ENCODE measurements around the gene EXO1.

Gene EXO1

GRCh38 chr1:241899210-241899609 is 51.2 kb downstream of the EXO1 start:
- TF ChIP-seq GATA3 (IDR thresholded peaks at IDR 0.05; ENCODE audit: low read depth, low read length) (no peak), GATA2 (IDR thresholded peaks at IDR 0.05; ENCODE audit: low read depth, low read length) (no peak)

DNA sequence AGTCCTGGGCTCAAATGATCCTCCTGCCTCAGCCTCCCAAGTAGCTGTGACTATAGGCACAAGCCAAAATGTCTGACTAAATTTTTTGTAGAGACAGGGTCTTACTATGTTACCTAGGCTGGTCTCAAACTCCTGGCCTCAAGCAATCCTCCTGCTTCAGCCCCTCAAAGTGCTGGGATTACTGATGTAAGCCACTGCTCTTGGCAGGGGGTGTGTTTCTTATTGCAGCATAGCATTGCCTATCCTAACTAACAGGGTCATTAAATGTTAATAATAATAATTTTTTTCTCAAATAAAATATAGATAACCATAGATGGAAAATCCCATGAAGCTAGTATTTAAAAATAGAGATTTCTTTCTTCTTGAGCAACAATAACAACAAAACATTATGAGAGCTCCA is 52.4 kb downstream of the EXO1 start:
- TF ChIP-seq GATA3 (IDR thresholded peaks at IDR 0.05; ENCODE audit: low read depth, low read length) (no peak), GATA2 (IDR thresholded peaks at IDR 0.05; ENCODE audit: low read depth, low read length) (no peak)

DNA sequence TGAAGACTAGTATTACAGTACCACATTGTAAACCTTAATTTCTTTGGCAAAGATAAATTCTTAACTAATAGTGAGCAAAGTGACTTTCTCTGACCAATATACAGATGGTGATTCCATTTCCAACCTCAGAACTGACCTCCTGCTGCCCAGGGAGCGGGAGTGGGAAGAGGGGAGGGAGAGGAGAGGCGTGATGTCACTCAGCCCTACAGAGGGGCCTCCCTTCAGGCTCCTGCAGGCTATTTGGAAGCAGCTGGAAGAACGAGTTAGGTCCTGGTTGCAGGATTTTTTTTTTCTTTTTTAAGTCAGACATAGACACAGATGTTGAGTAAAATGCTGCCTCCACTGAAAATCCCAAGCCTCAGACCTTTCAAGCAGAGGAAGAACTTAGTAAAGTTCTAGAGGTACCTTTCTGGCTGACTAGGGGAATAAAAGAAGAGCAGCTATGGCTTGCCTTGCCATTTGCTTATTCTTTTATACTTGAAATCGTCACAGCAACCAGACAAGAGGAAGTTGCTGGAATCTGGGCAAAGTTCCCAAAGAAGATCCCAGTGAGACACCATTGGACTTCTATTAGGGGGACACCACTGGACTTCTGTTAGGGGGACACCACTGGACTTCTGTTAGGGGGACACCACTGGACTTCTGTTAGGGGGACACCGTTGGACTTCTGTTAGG is 54.5 kb downstream of the EXO1 start:
- TF ChIP-seq GATA2 (IDR thresholded peaks at IDR 0.05; ENCODE audit: low read depth, low read length): no peak
- TF ChIP-seq GATA3 (IDR thresholded peaks at IDR 0.05; ENCODE audit: low read depth, low read length): no peak

DNA sequence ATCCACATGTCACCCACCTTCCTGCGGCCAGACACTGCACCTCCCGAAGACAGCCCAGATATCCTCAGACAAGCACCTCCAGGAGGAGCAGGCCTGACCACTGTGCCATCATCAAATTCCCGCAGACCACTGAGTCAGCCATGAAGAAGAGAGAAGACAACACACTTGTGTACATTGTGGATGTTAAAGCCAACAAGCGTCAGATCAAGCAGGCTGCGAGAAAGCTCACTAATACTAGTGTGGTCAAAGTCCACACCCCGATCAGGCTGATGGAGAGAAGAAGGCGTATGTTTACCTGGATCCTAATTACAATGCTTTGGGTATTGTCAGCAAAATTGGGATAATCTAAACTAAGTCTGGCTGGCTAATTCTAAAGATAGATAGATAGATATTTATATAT is 68.2 kb downstream of the EXO1 start:
- TF ChIP-seq GATA2 (IDR thresholded peaks at IDR 0.05; ENCODE audit: low read depth, low read length) (no peak), GATA3 (IDR thresholded peaks at IDR 0.05; ENCODE audit: low read depth, low read length) (no peak)

- TF ChIP-seq GATA3 (IDR thresholded peaks at IDR 0.05; ENCODE audit: low read depth, low read length) (no peak), GATA2 (IDR thresholded peaks at IDR 0.05; ENCODE audit: low read depth, low read length) (no peak)
Measured at GRCh38 chr1:241917487-241917886, 69.5 kb downstream of the EXO1 start.

GRCh38 chr1:241918879-241919278 is 70.9 kb downstream of the EXO1 start:
- TF ChIP-seq GATA2 (IDR thresholded peaks at IDR 0.05; ENCODE audit: low read depth, low read length) (no peak), GATA3 (IDR thresholded peaks at IDR 0.05; ENCODE audit: low read depth, low read length) (no peak)

- TF ChIP-seq GATA3 (IDR thresholded peaks at IDR 0.05; ENCODE audit: low read depth, low read length) (no peak), GATA2 (IDR thresholded peaks at IDR 0.05; ENCODE audit: low read depth, low read length) (no peak)
Measured at GRCh38 chr1:241924080-241924808, 76.2 kb downstream of the EXO1 start.

DNA sequence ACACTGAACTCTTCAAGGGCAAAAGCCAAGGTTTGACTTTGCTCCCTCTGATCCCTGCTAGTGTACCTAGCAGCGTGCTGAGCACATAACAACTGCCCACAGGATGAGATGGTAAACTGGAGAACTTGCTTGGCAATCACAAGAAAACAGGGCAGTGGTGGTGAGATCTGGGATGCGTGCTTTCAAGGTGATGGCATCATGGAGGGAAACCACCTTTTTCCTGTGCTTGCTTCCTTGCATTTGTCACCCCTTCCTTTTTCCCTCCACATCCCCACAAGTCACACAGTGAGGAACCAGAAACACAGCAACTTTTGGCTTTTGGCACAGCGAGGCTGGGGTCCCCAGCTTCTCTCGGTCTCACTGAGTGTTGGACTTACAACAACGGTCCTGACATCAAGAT is 78.1 kb downstream of the EXO1 start:
- no peak for TF ChIP-seq GATA3 (IDR thresholded peaks at IDR 0.05; ENCODE audit: low read depth, low read length)
- TF ChIP-seq GATA2 (IDR thresholded peaks at IDR 0.05; ENCODE audit: low read depth, low read length): no peak

- TF ChIP-seq GATA3 (IDR thresholded peaks at IDR 0.05; ENCODE audit: low read depth, low read length) (no peak), GATA2 (IDR thresholded peaks at IDR 0.05; ENCODE audit: low read depth, low read length) (no peak)
Measured at GRCh38 chr1:241927321-241927720, 79.3 kb downstream of the EXO1 start.

DNA sequence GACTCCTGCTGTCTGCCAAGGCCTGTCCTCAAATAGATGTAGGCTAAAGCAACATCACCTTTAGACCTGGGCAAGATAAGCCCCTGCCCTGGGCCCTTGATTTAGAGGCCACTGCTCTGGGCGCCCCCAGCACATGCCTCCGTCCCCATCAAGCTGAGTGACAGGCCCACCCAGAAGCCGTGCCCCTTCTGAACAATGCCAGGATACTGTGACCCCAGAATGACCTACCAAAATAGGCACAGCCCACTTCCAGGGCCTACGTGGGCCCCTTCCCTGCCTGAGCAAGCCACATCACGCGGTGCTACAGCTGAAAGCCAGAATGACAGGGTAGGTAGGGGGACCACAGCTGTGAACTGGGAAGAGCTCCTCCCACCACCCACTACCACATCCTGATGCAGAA is 84.8 kb downstream of the EXO1 start:
- TF ChIP-seq GATA3 (IDR thresholded peaks at IDR 0.05; ENCODE audit: low read depth, low read length) (no peak), GATA2 (IDR thresholded peaks at IDR 0.05; ENCODE audit: low read depth, low read length) (no peak)

DNA sequence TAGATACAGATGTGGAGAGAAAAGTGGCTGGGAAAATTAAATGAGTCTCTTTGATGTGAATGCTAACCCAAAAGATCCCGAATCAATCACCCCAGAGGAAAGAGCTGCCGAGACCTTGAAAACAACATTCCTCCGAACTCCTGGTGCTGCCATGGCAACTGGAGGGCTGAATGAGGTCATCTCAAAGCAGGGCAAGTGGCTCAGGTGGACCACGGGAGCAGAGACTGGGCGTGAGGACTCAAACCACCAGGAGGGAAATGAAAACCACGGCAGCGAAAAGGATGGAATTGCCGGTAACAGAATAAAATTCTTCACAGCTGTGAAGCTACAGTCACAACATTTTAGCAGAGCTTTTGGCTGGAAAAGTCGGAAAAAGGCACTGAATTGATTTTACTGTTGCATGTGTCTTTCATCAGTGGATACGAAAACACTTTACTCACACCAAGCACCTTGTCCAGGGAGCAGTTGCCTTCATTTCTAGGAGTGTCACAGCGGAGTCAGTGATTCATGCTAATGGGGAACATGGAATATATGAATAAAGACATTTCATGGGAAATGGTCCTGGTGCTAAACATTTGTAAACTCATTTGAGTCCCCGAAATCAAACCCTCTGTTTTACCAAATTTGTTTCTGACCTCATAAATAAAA is 86.3 kb downstream of the EXO1 start:
- TF ChIP-seq GATA3 (IDR thresholded peaks at IDR 0.05; ENCODE audit: low read depth, low read length) (no peak), GATA2 (IDR thresholded peaks at IDR 0.05; ENCODE audit: low read depth, low read length) (no peak)

- TF ChIP-seq GATA3 (IDR thresholded peaks at IDR 0.05; ENCODE audit: low read depth, low read length) (no peak), GATA2 (IDR thresholded peaks at IDR 0.05; ENCODE audit: low read depth, low read length) (no peak)
Measured at GRCh38 chr1:241934866-241935265, 86.9 kb downstream of the EXO1 start.
